Left ventricle myocardium inferior (tissue), 1 donor: ENCODE results near the gene ITGB1BP2. TPM values are rescaled to one million over a fixed set of nuclear protein-coding genes. Genes with fewer than 3 reads are reported as not detected.
A peak's percentile ranks its signal among the peaks of the same experiment; 100 is the strongest.
"Not testable (repeated sequence)": the region's sequence is repeated elsewhere in the genome, so short reads cannot be mapped to it uniquely, and the experiment has no call there.

Source experiments
- DNase-seq: peaks from one replicate; pipeline ENCODE4 v3.0.0-alpha.2; 2020
- H3K27ac ChIP-seq: fragments of 200-600 bp; replicated peaks from 2 replicates; pipeline ENCODE4 v1.8.0; 2021
- H3K27me3 ChIP-seq: fragments of 200-600 bp; 2 replicates; pipeline ENCODE4 v1.8.0; 2021; ENCODE audit warnings: low read depth
- H3K36me3 ChIP-seq: fragments of 200-600 bp; 2 replicates; pipeline ENCODE4 v1.8.0; 2021
- H3K4me1 ChIP-seq: fragments of 200-600 bp; 2 replicates; pipeline ENCODE4 v1.8.0; 2021
- H3K4me3 ChIP-seq: fragments of 200-600 bp; 2 replicates; pipeline ENCODE4 v1.8.0; 2021; ENCODE audit warnings: mild to moderate bottlenecking, moderate library complexity
- H3K9me3 ChIP-seq: fragments of 200-600 bp; replicated peaks from 2 replicates; pipeline ENCODE4 v1.8.0; 2021
- intact Hi-C: fragments of 100-400 bp; cut with micrococcal nuclease; formaldehyde crosslinking; loops from one replicate; pipeline ENCODE4 v1.11.0; 2022
- total RNA-seq: library from RNA; stranded (reverse); fragmentation: NEBNext Ultra II Directional; extraction: Animal tissue kit (Norgen Biotek cat#: 25700); gene quantifications from one replicate; pipeline ENCODE4 v1.2.1, GENCODE V29; 2021
- TF ChIP-seq, protein P1 (sequence below): fragments of 200-600 bp; IDR thresholded peaks from 2 replicates; pipeline ENCODE4 v1.8.0; 2021; ENCODE audit warnings: antibody characterized with exemption, mild to moderate bottlenecking, borderline replicate concordance
- donor health status: DM: no; HTN: yes; CAD: no; lungs with severe emphysema.

ITGB1BP2 gene
- total RNA-seq, 1 donor from 2014 or later: 111 TPM

DNA sequence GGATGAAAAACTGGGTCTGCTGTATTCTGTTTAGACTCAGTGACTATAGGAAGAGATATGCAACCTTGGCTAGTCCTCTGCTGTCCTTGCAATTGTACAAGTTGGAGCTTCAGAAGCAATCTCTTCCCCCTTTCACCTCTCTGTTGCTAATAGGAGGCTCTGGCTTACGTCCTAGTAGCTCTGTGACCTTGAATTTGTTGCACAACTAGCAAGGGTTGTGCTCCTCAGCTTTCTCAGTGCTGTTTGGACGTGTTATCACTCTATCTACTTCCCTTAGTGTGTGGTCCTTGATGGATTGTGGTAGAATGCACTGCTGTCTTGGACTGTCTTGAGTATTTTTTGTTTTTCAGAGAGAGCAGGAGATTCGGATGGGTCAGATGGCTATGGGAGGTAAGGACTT lies 3.4 kb upstream of the ITGB1BP2 start:
- intact Hi-C loops: no loop called here
- H3K4me3 ChIP-seq: no peak overlapping the region
- H3K36me3 ChIP-seq: peaks cover 75% of the 10 kb centered on the region
- peak overlapping the region; percentile 55 for H3K27ac ChIP-seq
- no peak for DNase-seq
- TF ChIP-seq, protein P1, sequence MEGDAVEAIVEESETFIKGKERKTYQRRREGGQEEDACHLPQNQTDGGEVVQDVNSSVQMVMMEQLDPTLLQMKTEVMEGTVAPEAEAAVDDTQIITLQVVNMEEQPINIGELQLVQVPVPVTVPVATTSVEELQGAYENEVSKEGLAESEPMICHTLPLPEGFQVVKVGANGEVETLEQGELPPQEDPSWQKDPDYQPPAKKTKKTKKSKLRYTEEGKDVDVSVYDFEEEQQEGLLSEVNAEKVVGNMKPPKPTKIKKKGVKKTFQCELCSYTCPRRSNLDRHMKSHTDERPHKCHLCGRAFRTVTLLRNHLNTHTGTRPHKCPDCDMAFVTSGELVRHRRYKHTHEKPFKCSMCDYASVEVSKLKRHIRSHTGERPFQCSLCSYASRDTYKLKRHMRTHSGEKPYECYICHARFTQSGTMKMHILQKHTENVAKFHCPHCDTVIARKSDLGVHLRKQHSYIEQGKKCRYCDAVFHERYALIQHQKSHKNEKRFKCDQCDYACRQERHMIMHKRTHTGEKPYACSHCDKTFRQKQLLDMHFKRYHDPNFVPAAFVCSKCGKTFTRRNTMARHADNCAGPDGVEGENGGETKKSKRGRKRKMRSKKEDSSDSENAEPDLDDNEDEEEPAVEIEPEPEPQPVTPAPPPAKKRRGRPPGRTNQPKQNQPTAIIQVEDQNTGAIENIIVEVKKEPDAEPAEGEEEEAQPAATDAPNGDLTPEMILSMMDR: no peak
- peaks cover 17% of the 10 kb centered on the region for H3K4me1 ChIP-seq
- H3K9me3 ChIP-seq: no peaks in the 10 kb centered on the region
- H3K27me3 ChIP-seq: no peaks in the 10 kb centered on the region

DNA sequence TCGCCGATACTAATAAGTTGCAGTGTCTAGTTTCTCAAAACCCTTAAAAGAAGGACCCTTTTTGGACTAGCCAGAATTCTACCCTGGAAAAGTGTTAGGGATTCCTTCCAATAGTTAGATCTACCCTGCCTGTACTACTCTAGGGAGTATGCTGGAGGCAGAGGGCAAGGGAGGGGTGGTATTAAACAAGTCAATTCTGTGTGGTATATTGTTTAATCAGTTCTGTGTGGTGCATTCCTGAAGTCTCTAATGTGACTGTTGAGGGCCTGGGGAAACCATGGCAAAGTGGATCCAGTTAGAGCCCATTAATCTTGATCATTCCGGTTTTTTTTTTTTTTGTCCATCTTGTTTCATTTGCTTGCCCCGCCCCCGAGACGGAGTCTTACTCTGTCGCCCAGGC lies 1.5 kb upstream of the ITGB1BP2 start:
- H3K36me3 ChIP-seq: peaks cover 55% of the 10 kb centered on the region
- H3K4me1 ChIP-seq: peaks cover 17% of the 10 kb centered on the region
- DNase-seq, H3K27me3 ChIP-seq, intact Hi-C loops, H3K9me3 ChIP-seq, H3K4me3 ChIP-seq, H3K27ac ChIP-seq: not testable (repeated sequence)

DNA sequence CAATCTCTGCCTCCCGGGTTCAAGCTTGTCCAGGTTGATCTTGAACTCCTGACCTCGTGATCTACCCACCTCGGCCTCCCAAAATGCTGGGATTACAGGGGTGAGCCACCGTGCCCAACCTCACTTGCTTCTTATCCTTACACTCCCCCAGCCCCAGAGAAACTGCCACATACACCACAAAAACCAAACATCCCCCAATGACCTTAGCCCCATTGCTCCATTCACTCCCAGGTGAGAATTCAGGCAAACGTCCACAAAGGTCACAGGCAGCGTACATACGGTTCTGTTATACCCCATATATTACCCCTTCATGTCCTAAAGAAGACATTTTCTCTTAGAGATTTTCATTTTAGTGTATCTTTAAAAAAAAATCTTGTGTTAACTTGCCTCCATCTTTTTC lies 1.1 kb upstream of the ITGB1BP2 start:
- peaks cover 51% of the 10 kb centered on the region for H3K36me3 ChIP-seq

DNA sequence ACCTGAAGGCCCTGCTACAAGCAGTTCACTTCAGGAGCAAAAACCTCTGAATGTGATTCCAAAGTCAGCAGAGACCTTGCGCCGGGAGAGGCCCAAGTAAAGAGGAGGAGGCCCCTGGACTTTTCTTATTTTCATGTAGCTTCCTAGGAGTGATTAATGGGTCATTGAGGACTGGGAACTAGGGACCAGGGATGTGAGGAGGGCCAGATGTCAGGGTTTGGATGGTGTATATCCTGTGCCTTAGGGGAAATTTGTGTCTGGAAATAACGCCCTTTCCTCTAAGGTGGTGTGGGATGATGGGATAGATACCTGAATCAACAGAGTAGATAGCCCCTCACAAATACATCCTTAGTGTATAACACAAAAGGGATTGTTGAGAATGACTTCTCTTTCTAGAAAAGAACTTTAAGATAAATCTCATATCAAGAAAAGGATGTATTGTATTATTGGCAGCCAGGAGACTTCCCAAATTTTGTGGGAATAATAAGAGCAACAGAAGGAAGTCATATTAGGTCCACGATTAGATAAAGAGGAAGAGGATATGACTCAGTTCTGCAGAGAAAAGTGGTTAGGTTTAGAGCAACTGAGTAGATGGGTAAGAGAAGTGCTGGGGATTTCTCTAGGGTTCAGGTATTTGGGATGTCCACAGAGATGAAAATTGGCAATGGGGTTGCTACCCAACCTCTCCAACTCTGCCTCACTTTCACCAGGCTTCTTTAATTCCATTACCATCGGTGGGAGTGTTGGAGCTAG lies 1.1 kb downstream of the ITGB1BP2 start:
- Histone ChIP-seq H3K27me3 (no peaks in the 10 kb centered on the region), H3K4me3 (peak overlapping the region; percentile 62), H3K27ac (peak overlapping the region; percentile 83), H3K4me1 (peaks cover 12% of the 10 kb centered on the region), H3K9me3 (no peaks in the 10 kb centered on the region), H3K36me3 (peaks cover 30% of the 10 kb centered on the region)
- DNase-seq: no peak
- TF ChIP-seq, protein P1: no peak
- intact Hi-C loops: no loop called here

More for the DNA sequence above, 1.1 kb upstream of the ITGB1BP2 start:
- peaks cover 17% of the 10 kb centered on the region for H3K4me1 ChIP-seq
- DNase-seq, H3K9me3 ChIP-seq, intact Hi-C loops, H3K4me3 ChIP-seq, H3K27me3 ChIP-seq: not testable (repeated sequence)
- H3K27ac ChIP-seq: peak overlapping the region; percentile 83

DNA sequence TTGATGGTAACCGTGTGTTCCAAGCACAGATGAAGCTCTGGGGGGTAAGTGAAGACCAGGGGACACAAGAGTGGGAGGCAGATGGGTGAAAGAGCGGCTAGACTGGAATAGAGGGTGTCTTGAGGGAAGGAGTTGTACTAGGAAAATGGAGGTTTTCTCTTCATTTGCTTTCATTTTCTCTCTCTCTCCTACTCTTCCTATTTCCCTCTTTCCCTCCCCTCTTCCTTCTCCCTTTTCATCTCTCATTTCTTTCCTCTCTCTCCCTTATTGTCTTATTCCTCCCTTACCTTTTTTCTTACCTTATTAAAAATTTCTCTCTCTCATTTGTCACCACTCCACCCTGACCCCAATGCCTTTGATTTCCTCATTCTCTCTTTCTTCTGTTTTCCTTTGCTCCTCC lies 3.0 kb downstream of the ITGB1BP2 start:
- Histone ChIP-seq H3K4me3 (no peak overlapping the region), H3K27ac (no peak overlapping the region), H3K27me3 (no peaks in the 10 kb centered on the region), H3K9me3 (no peaks in the 10 kb centered on the region), H3K4me1 (peaks cover 9% of the 10 kb centered on the region), H3K36me3 (peaks cover 10% of the 10 kb centered on the region)
- intact Hi-C loops: no loop called here
- no peak for DNase-seq
- TF ChIP-seq, protein P1: no peak

DNA sequence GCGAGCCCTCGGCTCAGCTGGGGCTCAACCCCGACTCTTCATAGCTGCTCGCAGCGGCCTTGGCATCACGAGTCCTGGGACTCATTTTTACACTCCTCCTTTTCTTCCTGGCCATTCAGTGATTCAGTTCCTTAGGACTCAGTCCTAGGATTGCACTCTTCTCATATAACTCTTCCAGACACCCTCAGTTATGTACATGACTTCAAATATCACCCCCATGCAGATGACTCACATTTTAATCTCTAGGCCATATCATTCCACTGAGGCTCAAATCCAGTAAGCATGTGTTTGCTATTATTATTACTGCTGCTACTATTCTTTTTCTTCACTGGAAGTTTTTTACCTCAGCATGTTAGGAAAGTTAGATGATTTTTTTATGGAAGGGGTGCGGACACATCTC lies 14.4 kb downstream of the ITGB1BP2 start:
- Histone ChIP-seq H3K9me3 (no peaks in the 10 kb centered on the region), H3K27ac (no peak overlapping the region), H3K4me1 (no peaks in the 10 kb centered on the region), H3K4me3 (no peak overlapping the region), H3K27me3 (no peaks in the 10 kb centered on the region), H3K36me3 (no peaks in the 10 kb centered on the region)
- no peak for DNase-seq
- TF ChIP-seq, protein P1: no peak
- intact Hi-C loops: no loop called here

DNA sequence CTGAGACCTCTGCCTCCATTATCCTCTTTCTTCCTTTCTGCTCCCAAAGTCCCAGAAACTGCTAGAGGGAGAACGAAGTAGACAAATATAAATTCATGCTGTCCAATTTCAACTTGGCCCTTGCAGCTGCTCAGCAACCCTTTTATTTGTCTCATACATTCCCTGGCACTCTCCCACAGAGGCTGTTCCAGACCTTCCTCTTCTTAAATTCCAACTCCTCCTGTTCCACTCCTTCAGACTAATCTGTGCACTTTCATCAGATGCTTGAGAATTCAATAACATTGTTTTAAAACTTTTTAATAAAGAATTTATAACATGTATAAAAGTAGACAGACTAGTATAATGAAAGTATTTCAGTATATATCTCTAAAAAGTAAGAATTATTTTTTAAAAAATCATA lies 15.4 kb downstream of the ITGB1BP2 start:
- intact Hi-C loops, H3K36me3 ChIP-seq, H3K27me3 ChIP-seq, H3K27ac ChIP-seq, DNase-seq, H3K4me1 ChIP-seq, H3K4me3 ChIP-seq, H3K9me3 ChIP-seq: not testable (repeated sequence)
